Measurements from ENCODE around the gene ROM1.

Gene ROM1

DNA sequence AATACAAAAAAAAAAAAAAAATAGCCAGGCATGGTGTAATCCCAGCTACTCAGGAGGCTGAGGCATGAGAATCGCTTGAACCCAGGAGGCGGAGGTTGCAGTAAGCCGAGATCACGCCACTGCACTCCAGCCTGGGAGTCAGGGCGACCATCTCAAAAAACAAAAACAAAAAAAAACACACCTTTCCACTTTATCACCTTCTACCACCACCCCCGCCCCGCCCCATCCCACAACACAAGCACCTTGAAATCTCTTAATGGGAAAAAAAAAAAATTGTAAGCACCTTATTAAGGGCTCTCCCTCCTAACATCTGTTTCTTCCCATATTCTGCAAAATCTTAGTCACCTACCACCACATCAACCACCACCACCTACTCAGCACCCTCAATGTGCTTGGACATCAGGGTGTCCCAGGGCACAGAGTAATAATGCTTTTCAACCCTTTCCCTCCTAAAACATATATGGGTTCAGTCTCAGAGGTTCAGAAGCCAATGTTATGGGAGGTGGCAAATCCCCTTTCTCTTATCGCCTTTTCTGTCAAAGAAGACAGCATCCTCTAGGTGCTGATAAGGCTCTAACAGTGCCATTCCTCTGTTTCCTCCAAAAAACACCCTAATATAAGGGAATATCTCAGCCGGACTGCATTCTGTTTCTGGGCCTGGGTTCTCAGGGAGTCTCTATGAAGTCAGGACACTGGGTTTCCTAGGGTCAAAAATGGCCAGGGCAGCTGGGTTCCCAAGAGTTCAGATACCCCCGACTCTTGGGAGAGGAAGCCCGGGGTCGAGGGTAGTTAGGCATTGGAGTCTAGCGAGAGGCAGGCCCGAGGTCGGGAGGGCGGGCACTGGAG lies 39.3 kb downstream of the ROM1 start:
- no peak for DNase-seq

GRCh38 chr11:62654297-62654696 lies 41.2 kb downstream of the ROM1 start:
- DNase-seq, result no peak

DNA sequence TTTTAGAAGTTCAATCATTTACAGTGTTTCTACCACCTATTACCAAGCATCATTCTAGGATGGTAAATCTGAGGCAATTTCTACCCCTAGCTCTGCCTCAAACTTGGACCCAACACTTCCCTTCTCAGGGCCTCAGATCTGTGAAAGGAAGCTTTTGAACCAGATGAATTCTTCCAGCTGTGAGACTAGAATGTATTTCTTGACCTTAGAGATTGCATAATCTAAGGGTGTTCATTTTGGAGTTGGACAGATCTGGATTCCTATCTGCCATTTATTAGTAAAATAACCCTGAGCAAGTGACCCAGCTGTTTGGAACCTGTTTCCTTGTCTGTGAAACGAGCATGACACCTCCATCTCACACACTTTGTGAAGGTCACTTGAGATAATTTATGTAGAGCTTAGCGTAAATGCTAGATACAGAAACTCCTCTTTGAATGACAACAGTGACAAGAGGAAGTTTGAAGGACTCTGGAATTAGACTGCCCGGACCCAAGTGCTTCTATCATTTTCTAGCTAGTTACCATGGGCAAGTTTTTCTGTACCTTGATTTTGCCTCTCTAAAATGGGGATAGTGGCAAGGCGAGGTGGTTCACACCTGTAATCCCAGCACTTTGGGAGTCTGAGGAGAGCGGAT lies 43.9 kb downstream of the ROM1 start:
- DNase-seq, result no peak

- DNase-seq, result peak; percentile 74
Observed at GRCh38 chr11:62664405-62665074, 51.5 kb downstream of the ROM1 start.
